ENCODE data around the gene DDX46. TPM values are rescaled to one million over a fixed set of nuclear protein-coding genes. Genes with fewer than 3 reads are reported as not detected.

DDX46 gene
- total RNA-seq, 1 donor from 2014 or later: 73.2 TPM

GRCh38 chr5:134772461-134773125 is 14.0 kb downstream of the DDX46 start:
- Mint-ChIP-seq H3K9me3 (ENCODE audit: low read depth) (no peaks in the 10 kb centered on the region), H3K27me3 (no peaks in the 10 kb centered on the region), H3K27ac (no peak overlapping the region), H3K4me1 (ENCODE audit: low read depth) (no peaks in the 10 kb centered on the region), H3K4me3 (ENCODE audit: low read depth) (no peak overlapping the region), H3K36me3 (ENCODE audit: insufficient read depth) (peaks cover 24% of the 10 kb centered on the region)
- TF ChIP-seq CTCF (IDR thresholded peaks at IDR 0.05; ENCODE audit: unreplicated experiment): no peak
- DNase-seq (ENCODE audit: low spot score, unreplicated experiment): no peak

GRCh38 chr5:134777366-134777765 is 18.8 kb downstream of the DDX46 start:
- DNase-seq (ENCODE audit: low spot score, unreplicated experiment): no peak
- no peak overlapping the region for H3K27ac Mint-ChIP-seq
- no peaks in the 10 kb centered on the region for H3K9me3 Mint-ChIP-seq (ENCODE audit: low read depth)
- no peaks in the 10 kb centered on the region for H3K4me1 Mint-ChIP-seq (ENCODE audit: low read depth)
- H3K27me3 Mint-ChIP-seq: no peaks in the 10 kb centered on the region
- peaks cover 24% of the 10 kb centered on the region for H3K36me3 Mint-ChIP-seq (ENCODE audit: insufficient read depth)
- H3K4me3 Mint-ChIP-seq (ENCODE audit: low read depth): no peak overlapping the region
- no peak for TF ChIP-seq CTCF (IDR thresholded peaks at IDR 0.05; ENCODE audit: unreplicated experiment)

- H3K9me3 Mint-ChIP-seq (ENCODE audit: low read depth): no peaks in the 10 kb centered on the region
- no peak for DNase-seq (ENCODE audit: low spot score, unreplicated experiment)
- H3K4me1 Mint-ChIP-seq (ENCODE audit: low read depth): no peaks in the 10 kb centered on the region
- peaks cover 16% of the 10 kb centered on the region for H3K36me3 Mint-ChIP-seq (ENCODE audit: insufficient read depth)
- H3K27me3 Mint-ChIP-seq: no peaks in the 10 kb centered on the region
- no peak for TF ChIP-seq CTCF (IDR thresholded peaks at IDR 0.05; ENCODE audit: unreplicated experiment)
- H3K27ac Mint-ChIP-seq: no peak overlapping the region
- no peak overlapping the region for H3K4me3 Mint-ChIP-seq (ENCODE audit: low read depth)
These were observed 25.8 kb downstream of the DDX46 start for GRCh38 chr5:134784241-134784920.

GRCh38 chr5:134784946-134785620 is 26.5 kb downstream of the DDX46 start:
- no peak for TF ChIP-seq CTCF (IDR thresholded peaks at IDR 0.05; ENCODE audit: unreplicated experiment)
- Mint-ChIP-seq H3K36me3 (ENCODE audit: insufficient read depth) (peaks cover 18% of the 10 kb centered on the region), H3K4me1 (ENCODE audit: low read depth) (no peaks in the 10 kb centered on the region), H3K27me3 (no peaks in the 10 kb centered on the region), H3K4me3 (ENCODE audit: low read depth) (no peak overlapping the region), H3K27ac (no peak overlapping the region), H3K9me3 (ENCODE audit: low read depth) (no peaks in the 10 kb centered on the region)
- DNase-seq (ENCODE audit: low spot score, unreplicated experiment): no peak

- H3K27ac Mint-ChIP-seq: no peak overlapping the region
- no peaks in the 10 kb centered on the region for H3K27me3 Mint-ChIP-seq
- no peak for DNase-seq (ENCODE audit: low spot score, unreplicated experiment)
- TF ChIP-seq CTCF (IDR thresholded peaks at IDR 0.05; ENCODE audit: unreplicated experiment): no peak
- H3K4me1 Mint-ChIP-seq (ENCODE audit: low read depth): no peaks in the 10 kb centered on the region
- no peaks in the 10 kb centered on the region for H3K9me3 Mint-ChIP-seq (ENCODE audit: low read depth)
- peaks cover 17% of the 10 kb centered on the region for H3K36me3 Mint-ChIP-seq (ENCODE audit: insufficient read depth)
- no peak overlapping the region for H3K4me3 Mint-ChIP-seq (ENCODE audit: low read depth)
These were observed 29.1 kb downstream of the DDX46 start for GRCh38 chr5:134787692-134788091.

Data from progenitor cell of endocrine pancreas (in vitro differentiated cells).